A549 treated with AZD9567 at 1 μM for 4 hours (cell line): Measurements from ENCODE around the gene ADAMTS7. TPM values are rescaled to one million over a fixed set of nuclear protein-coding genes. Genes with fewer than 3 reads are reported as not detected.

Source experiments
- total RNA-seq: library from RNA; stranded (reverse); fragments of 200-300 nt; extraction: Qiagen RNA extraction; gene quantifications from 5 replicates; pipeline ENCODE4 v1.2.3, GENCODE V29; 2022; ENCODE audit not compliant: insufficient read depth

The ADAMTS7 gene, protein sequence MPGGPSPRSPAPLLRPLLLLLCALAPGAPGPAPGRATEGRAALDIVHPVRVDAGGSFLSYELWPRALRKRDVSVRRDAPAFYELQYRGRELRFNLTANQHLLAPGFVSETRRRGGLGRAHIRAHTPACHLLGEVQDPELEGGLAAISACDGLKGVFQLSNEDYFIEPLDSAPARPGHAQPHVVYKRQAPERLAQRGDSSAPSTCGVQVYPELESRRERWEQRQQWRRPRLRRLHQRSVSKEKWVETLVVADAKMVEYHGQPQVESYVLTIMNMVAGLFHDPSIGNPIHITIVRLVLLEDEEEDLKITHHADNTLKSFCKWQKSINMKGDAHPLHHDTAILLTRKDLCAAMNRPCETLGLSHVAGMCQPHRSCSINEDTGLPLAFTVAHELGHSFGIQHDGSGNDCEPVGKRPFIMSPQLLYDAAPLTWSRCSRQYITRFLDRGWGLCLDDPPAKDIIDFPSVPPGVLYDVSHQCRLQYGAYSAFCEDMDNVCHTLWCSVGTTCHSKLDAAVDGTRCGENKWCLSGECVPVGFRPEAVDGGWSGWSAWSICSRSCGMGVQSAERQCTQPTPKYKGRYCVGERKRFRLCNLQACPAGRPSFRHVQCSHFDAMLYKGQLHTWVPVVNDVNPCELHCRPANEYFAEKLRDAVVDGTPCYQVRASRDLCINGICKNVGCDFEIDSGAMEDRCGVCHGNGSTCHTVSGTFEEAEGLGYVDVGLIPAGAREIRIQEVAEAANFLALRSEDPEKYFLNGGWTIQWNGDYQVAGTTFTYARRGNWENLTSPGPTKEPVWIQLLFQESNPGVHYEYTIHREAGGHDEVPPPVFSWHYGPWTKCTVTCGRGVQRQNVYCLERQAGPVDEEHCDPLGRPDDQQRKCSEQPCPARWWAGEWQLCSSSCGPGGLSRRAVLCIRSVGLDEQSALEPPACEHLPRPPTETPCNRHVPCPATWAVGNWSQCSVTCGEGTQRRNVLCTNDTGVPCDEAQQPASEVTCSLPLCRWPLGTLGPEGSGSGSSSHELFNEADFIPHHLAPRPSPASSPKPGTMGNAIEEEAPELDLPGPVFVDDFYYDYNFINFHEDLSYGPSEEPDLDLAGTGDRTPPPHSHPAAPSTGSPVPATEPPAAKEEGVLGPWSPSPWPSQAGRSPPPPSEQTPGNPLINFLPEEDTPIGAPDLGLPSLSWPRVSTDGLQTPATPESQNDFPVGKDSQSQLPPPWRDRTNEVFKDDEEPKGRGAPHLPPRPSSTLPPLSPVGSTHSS (N-terminal part only)
- 6.9 to 7.9 TPM (median 7.6 TPM) in 5 replicates for total RNA-seq

DNA sequence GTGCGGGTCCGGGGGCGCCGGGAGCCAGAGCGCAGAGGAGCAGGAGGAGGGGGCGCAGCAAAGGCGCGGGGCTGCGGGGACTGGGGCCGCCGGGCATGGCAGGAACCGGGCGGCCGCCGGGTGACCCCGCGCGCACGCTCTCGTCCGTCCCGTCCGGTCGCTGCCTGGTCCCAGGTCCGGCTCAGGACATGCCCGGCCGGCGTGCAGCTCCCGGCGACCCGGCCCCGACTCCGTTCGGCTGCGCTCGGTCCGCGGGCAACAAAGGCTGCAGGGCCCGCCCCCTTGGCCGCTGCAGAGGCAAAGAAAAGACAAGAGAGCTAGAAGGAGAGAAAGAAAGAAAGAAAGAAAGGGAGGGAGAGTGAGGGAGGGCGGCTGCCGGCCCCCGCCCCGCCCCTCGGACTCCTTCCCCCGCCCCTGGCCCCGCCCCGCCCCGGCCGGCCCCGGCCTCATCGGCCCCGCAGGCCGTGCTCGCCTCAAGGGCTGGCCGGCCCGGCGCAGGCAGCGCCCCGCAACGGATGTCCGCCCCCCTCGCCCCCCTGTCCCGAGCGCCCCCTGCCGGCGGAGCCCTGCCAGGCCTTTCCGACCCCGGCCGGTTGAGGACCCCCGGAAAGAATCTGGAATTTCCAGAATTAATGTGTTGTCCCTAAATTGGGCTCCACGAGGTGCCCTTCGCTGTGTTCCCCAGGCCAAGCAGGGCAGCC, at the start of gene ADAMTS7:
Gene ADAMTS7, minus strand, starts transcription at position 341 of the 701 bp plus-strand sequence. Its CDS starts 244 bp downstream, at position 97.

Other genes with a start within 250 kb of the ADAMTS7 start
- 27.8 to 38.1 TPM (median 31.9 TPM) in 5 replicates for gene CHRNA5, start 245.9 kb downstream of the ADAMTS7 start, total RNA-seq
- gene CHRNA3, start 190.5 kb downstream of the ADAMTS7 start, total RNA-seq: 0.34 to 0.46 TPM (median 0.36 TPM) in 4 of 5 replicates, not detected in the other
- 0.97 to 1.2 TPM (median 1.1 TPM) in 4 of 5 replicates, not detected in the other for gene CHRNB4, start 170.3 kb downstream of the ADAMTS7 start, total RNA-seq
- gene MORF4L1, start 61.4 kb upstream of the ADAMTS7 start, total RNA-seq: 335 to 556 TPM (median 346 TPM) in 5 replicates
- gene CTSH, start 133.6 kb upstream of the ADAMTS7 start, total RNA-seq: 41.8 to 64.5 TPM (median 43.7 TPM) in 5 replicates